ENCODE results near the gene BMPER. TPM values are rescaled to one million over a fixed set of nuclear protein-coding genes. Genes with fewer than 3 reads are reported as not detected.
A peak's percentile ranks its signal among the peaks of the same experiment; 100 is the strongest.

BMPER gene
- total RNA-seq, 2 experiments from 2014 or later: not detected

DNA sequence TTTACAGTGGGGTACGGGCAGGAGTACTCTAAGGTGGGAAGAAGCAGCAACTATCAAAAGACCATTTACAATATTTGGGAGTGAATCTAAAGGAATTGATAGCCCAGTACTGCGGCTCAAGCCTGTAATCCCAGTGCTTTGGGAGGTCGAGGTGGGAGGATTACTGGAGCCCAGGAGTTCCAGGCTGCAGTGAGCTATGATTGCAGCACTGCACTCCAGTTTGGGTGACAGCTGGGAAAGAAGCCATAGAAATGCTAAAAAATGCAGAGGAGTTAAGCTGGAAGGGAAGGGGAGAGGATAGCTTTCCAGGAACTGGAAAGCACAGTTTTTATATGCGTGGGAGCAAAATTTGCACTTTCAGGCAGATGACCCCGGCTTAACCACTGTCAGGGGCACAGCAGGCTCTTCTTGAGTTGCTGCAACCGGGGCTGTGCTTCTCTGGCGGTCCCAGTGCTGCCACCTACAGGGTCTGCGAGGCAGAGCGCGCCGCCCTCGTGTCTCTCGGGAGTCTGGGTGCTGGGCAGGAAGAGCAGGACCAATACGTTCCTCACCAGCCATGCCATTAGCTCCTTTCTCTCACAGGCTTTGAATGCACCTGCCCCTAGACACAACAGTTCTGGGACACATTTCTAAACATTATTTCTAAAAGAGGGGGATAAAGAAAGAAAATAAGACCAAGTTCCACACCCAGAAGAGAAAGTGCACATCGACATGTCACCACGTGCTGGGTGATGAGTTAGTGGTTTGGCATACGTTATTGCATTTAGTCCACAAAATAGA, 10.1 kb upstream of the BMPER start:
- Mint-ChIP-seq H3K27ac (no peak overlapping the region), H3K4me1 (ENCODE audit: low read depth) (peaks cover 2% of the 10 kb centered on the region), H3K4me3 (no peak overlapping the region), H3K9me3 (no peaks in the 10 kb centered on the region), H3K27me3 (ENCODE audit: low read depth) (peaks cover 33% of the 10 kb centered on the region), H3K36me3 (ENCODE audit: low read depth) (no peaks in the 10 kb centered on the region)
- CTCF ChIA-PET: interaction anchor here (0.6 to 2.1 kb wide), 14 partner anchors 9 to 774 kb away, joined by 3 to 11 read pairs (median 5); partner anchors contain the start of gene BMPER
- intact Hi-C loops (cut with micrococcal nuclease): loop anchor here (1.0 to 5.0 kb wide), 4 partner anchors 138 to 710 kb away; no protein-coding TSS in a partner anchor
- DNase-seq: peak; percentile 87

GRCh38 chr7:33900501-33900900, 4.8 kb upstream of the BMPER start:
- DNase-seq: no peak
- peaks cover 55% of the 10 kb centered on the region for H3K27me3 Mint-ChIP-seq (ENCODE audit: low read depth)
- CTCF ChIA-PET: no interaction called here
- intact Hi-C loops (cut with micrococcal nuclease): no loop called here
- H3K4me3 Mint-ChIP-seq: no peak overlapping the region
- peaks cover 6% of the 10 kb centered on the region for H3K4me1 Mint-ChIP-seq (ENCODE audit: low read depth)
- H3K9me3 Mint-ChIP-seq: no peaks in the 10 kb centered on the region
- H3K27ac Mint-ChIP-seq: no peak overlapping the region
- H3K36me3 Mint-ChIP-seq (ENCODE audit: low read depth): no peaks in the 10 kb centered on the region

DNA sequence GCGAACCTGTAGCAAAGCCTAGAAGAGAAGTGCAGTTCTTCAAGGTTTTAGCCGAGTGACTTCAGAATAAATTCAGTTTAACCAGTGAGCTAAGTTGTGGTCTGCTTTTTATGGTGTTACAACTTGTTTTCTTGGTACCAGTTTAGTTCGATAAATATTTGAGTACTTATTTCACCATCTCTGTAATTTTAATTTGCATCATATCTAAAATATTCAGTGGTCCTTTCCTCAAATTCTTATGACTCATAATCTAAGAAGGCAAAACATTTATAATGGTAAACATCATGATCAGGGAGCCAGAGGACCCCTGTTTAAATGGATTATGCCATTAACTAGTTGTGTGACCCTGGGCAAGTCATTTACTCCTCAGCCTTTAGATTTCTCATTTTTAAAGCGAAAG, 4.1 kb upstream of the BMPER start:
- CTCF ChIA-PET: interaction anchor here (0.6 kb wide), 1 partner anchor 712 kb away, joined by 3 read pairs; no protein-coding TSS in a partner anchor
- Mint-ChIP-seq H3K4me1 (ENCODE audit: low read depth) (peaks cover 6% of the 10 kb centered on the region), H3K27ac (no peak overlapping the region), H3K9me3 (no peaks in the 10 kb centered on the region), H3K4me3 (no peak overlapping the region), H3K36me3 (ENCODE audit: low read depth) (no peaks in the 10 kb centered on the region), H3K27me3 (ENCODE audit: low read depth) (peaks cover 56% of the 10 kb centered on the region)
- no peak for DNase-seq
- intact Hi-C loops (cut with micrococcal nuclease): no loop called here

- no peak overlapping the region for H3K27ac Mint-ChIP-seq
- peaks cover 6% of the 10 kb centered on the region for H3K4me1 Mint-ChIP-seq (ENCODE audit: low read depth)
- peaks cover 57% of the 10 kb centered on the region for H3K27me3 Mint-ChIP-seq (ENCODE audit: low read depth)
- H3K9me3 Mint-ChIP-seq: no peaks in the 10 kb centered on the region
- intact Hi-C loops (cut with micrococcal nuclease): no loop called here
- CTCF ChIA-PET: interaction anchor here (0.6 kb wide), 1 partner anchor 712 kb away, joined by 3 read pairs; no protein-coding TSS in a partner anchor
- no peak overlapping the region for H3K4me3 Mint-ChIP-seq
- DNase-seq: no peak
- no peaks in the 10 kb centered on the region for H3K36me3 Mint-ChIP-seq (ENCODE audit: low read depth)
Measured at GRCh38 chr7:33901847-33902246, 3.5 kb upstream of the BMPER start.

DNA sequence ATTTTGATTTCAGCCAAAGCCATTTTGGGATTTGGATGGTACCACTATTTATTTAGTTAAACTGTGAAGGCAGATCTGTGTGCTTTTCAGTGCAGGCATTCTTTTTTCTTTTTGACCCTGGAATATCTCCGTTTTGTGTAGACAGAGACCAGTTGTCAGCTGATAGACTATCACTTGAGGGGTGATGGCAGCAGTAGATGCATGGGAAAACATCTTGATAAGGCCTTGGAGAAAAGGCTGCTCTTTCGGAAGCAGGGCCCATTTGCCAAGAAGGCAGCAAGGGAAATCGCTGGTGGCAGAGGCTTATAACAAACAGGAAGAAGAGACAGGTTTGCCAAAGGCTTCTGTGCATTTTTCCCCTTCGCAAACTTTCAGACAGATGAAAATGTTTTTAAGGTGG, 2.6 kb upstream of the BMPER start:
- Mint-ChIP-seq H3K9me3 (no peaks in the 10 kb centered on the region), H3K27ac (no peak overlapping the region), H3K4me1 (ENCODE audit: low read depth) (peaks cover 6% of the 10 kb centered on the region), H3K36me3 (ENCODE audit: low read depth) (no peaks in the 10 kb centered on the region), H3K4me3 (no peak overlapping the region), H3K27me3 (ENCODE audit: low read depth) (peaks cover 64% of the 10 kb centered on the region)
- CTCF ChIA-PET: no interaction called here
- no peak for DNase-seq
- intact Hi-C loops (cut with micrococcal nuclease): no loop called here

DNA sequence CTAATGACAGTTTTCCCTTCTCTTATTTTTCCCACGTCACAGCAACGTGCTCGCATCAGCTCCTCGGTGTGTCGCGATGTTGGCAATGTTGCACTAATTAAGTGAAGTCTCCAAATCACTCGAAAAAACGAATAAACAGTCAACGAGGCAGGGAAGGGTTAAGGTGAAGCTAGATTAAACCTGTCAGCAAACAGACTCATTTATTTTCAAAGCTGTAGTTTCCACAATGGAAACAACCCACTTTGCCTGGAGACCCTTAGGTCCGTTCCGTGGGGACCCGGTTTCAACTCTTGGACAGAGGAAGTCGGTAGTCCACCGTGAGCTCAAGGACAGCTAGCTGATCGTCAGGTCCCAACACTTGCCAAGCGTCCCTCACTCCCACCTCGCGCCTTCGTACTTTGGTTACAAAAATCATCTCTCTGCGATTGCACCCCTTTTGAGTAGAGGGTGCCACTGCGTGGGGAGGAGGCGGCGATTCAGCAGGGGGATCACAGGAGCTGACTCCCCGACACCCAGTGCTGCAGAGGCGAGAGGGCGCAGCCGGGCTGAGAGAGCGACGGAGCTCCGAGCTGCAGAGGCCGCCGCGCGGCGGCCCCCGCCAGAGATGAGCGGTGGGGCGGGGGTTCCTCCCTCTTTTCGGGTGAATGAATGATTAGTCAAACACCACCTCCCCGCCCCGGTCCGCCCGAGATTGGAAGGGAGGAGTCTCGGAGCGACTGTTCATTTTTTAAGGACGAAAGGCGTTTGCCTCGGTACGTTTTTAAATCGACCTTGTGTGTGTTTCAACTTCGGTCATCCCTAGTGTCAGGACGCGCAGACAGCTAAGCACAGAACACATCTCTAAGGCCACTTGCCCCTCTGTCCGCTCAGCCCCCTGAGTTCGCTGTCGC, 1.3 kb upstream of the BMPER start:
- no peaks in the 10 kb centered on the region for H3K36me3 Mint-ChIP-seq (ENCODE audit: low read depth)
- intact Hi-C loops (cut with micrococcal nuclease): loop anchor here (1.0 kb wide), 1 partner anchor 29 kb away; no protein-coding TSS in a partner anchor
- H3K4me3 Mint-ChIP-seq: peak overlapping the region; percentile 70
- no peaks in the 10 kb centered on the region for H3K9me3 Mint-ChIP-seq
- H3K4me1 Mint-ChIP-seq (ENCODE audit: low read depth): peaks cover 6% of the 10 kb centered on the region
- H3K27me3 Mint-ChIP-seq (ENCODE audit: low read depth): peaks cover 64% of the 10 kb centered on the region
- peak; percentile 53 for DNase-seq
- no peak overlapping the region for H3K27ac Mint-ChIP-seq
- CTCF ChIA-PET: interaction anchor here (0.7 to 2.3 kb wide), 5 partner anchors 9 to 661 kb away, joined by 3 to 11 read pairs (median 3); no protein-coding TSS in a partner anchor

GRCh38 chr7:33904681-33905388, 504 bp upstream of the BMPER start:
- Mint-ChIP-seq H3K27ac (no peak overlapping the region), H3K4me1 (ENCODE audit: low read depth) (peaks cover 6% of the 10 kb centered on the region), H3K4me3 (peak overlapping the region; percentile 70), H3K36me3 (ENCODE audit: low read depth) (no peaks in the 10 kb centered on the region), H3K9me3 (no peaks in the 10 kb centered on the region), H3K27me3 (ENCODE audit: low read depth) (peaks cover 62% of the 10 kb centered on the region)
- CTCF ChIA-PET: interaction anchor here (1.2 to 2.4 kb wide), 3 partner anchors 10 to 28 kb away, joined by 3 to 11 read pairs (median 8); no protein-coding TSS in a partner anchor
- intact Hi-C loops (cut with micrococcal nuclease): loop anchor here (1.0 kb wide), 1 partner anchor 28 kb away; no protein-coding TSS in a partner anchor
- peak; percentile 24 for DNase-seq

- CTCF ChIA-PET: interaction anchor here (0.6 to 2.4 kb wide), 2 partner anchors 26 to 158 kb away, joined by 4 to 8 read pairs; no protein-coding TSS in a partner anchor
- Mint-ChIP-seq H3K4me3 (no peak overlapping the region), H3K4me1 (ENCODE audit: low read depth) (peaks cover 6% of the 10 kb centered on the region), H3K27ac (no peak overlapping the region), H3K36me3 (ENCODE audit: low read depth) (no peaks in the 10 kb centered on the region), H3K27me3 (ENCODE audit: low read depth) (peaks cover 50% of the 10 kb centered on the region), H3K9me3 (no peaks in the 10 kb centered on the region)
- intact Hi-C loops (cut with micrococcal nuclease): no loop called here
- DNase-seq: no peak
Measured at GRCh38 chr7:33906697-33907096, 1.4 kb downstream of the BMPER start.

GRCh38 chr7:33907625-33908024, 2.3 kb downstream of the BMPER start:
- Mint-ChIP-seq H3K4me3 (no peak overlapping the region), H3K4me1 (ENCODE audit: low read depth) (peaks cover 6% of the 10 kb centered on the region), H3K36me3 (ENCODE audit: low read depth) (no peaks in the 10 kb centered on the region), H3K27ac (no peak overlapping the region), H3K27me3 (ENCODE audit: low read depth) (peaks cover 41% of the 10 kb centered on the region), H3K9me3 (no peaks in the 10 kb centered on the region)
- DNase-seq: no peak
- intact Hi-C loops (cut with micrococcal nuclease): no loop called here
- CTCF ChIA-PET: no interaction called here

- Mint-ChIP-seq H3K4me3 (no peak overlapping the region), H3K4me1 (ENCODE audit: low read depth) (peaks cover under 1% of the 10 kb centered on the region), H3K27me3 (ENCODE audit: low read depth) (peaks cover 26% of the 10 kb centered on the region), H3K36me3 (ENCODE audit: low read depth) (no peaks in the 10 kb centered on the region), H3K9me3 (no peaks in the 10 kb centered on the region), H3K27ac (no peak overlapping the region)
- intact Hi-C loops (cut with micrococcal nuclease): no loop called here
- no peak for DNase-seq
- CTCF ChIA-PET: interaction anchor here (0.8 to 1.4 kb wide), 2 partner anchors 14 to 23 kb away, joined by 5 to 8 read pairs; no protein-coding TSS in a partner anchor
Measured at GRCh38 chr7:33909318-33909717, 4.0 kb downstream of the BMPER start.

- no peaks in the 10 kb centered on the region for H3K4me1 Mint-ChIP-seq (ENCODE audit: low read depth)
- peaks cover 25% of the 10 kb centered on the region for H3K27me3 Mint-ChIP-seq (ENCODE audit: low read depth)
- H3K9me3 Mint-ChIP-seq: no peaks in the 10 kb centered on the region
- no peaks in the 10 kb centered on the region for H3K36me3 Mint-ChIP-seq (ENCODE audit: low read depth)
- no peak overlapping the region for H3K4me3 Mint-ChIP-seq
- no peak for DNase-seq
- H3K27ac Mint-ChIP-seq: no peak overlapping the region
- intact Hi-C loops (cut with micrococcal nuclease): no loop called here
- CTCF ChIA-PET: interaction anchor here (0.8 to 1.4 kb wide), 2 partner anchors 14 to 23 kb away, joined by 5 to 8 read pairs; no protein-coding TSS in a partner anchor
Measured at GRCh38 chr7:33909755-33910154, 4.4 kb downstream of the BMPER start.

Data from activated naive CD4-positive, alpha-beta T cell treated with anti-CD3 and anti-CD28 coated beads for 36 hours (primary cell).